A673 (cell line): Measurements from ENCODE around the gene ASB6. TPM values are rescaled to one million over a fixed set of nuclear protein-coding genes. Genes with fewer than 3 reads are reported as not detected.

Source experiments
- BruUV-seq: library from RNA; stranded (reverse); fragments of 400-500 nt; replicated peaks from 2 replicates; lab custom pipeline; 2021; lab: Mats Ljungman, UMichigan
- CTCF ChIA-PET: fragments of 300-600 bp; sonication (Branson Sonifier 250); formaldehyde crosslinking; loops from one replicate; lab custom pipeline; 2022; ENCODE audit warnings: antibody characterized with exemption; lab: Charles Lee
- POLR2A ChIA-PET: fragments of 300-600 bp; sonication (Branson Sonifier 250); formaldehyde crosslinking; loops from one replicate; lab custom pipeline; 2022; ENCODE audit warnings: antibody characterized with exemption; ENCODE audit not compliant: low non-redundant PET; lab: Charles Lee
- DNase-seq: peaks from one replicate; pipeline ENCODE4 v3.0.0-alpha.2; 2015; ENCODE audit warnings: low spot score
- H3K27ac ChIP-seq: fragments of 200-600 bp; sonication (generic); 2 replicates; pipeline ENCODE4 v1.5.1; 2016; ENCODE audit warnings: mixed run types, low read depth, mild to moderate bottlenecking, mixed read lengths, antibody characterized with exemption, low read length; ENCODE audit not compliant: poor library complexity, severe bottlenecking
- H3K27me3 ChIP-seq: fragments of 200-600 bp; sonication (generic); replicated peaks from 2 replicates; pipeline ENCODE4 v1.6.1; 2017; ENCODE audit warnings: mixed run types, low read depth, mild to moderate bottlenecking, mixed read lengths, antibody characterized with exemption, low read length; ENCODE audit not compliant: insufficient read depth, poor library complexity
- H3K36me3 ChIP-seq: fragments of 200-600 bp; sonication (generic); 2 replicates; pipeline ENCODE4 v1.6.1; 2016; ENCODE audit warnings: mixed run types, mild to moderate bottlenecking, mixed read lengths, antibody characterized with exemption, low read length; ENCODE audit not compliant: insufficient read depth, poor library complexity, severe bottlenecking
- H3K4me1 ChIP-seq: fragments of 200-600 bp; sonication (generic); 2 replicates; pipeline ENCODE4 v1.6.1; 2017; ENCODE audit warnings: mixed run types, mild to moderate bottlenecking, mixed read lengths, antibody characterized with exemption, low read length; ENCODE audit not compliant: insufficient read depth, poor library complexity, severe bottlenecking
- H3K4me3 ChIP-seq: fragments of 200-600 bp; sonication (generic); 2 replicates; pipeline ENCODE4 v1.5.1; 2016; ENCODE audit warnings: low read depth, mixed run types, mild to moderate bottlenecking, mixed read lengths, low read length; ENCODE audit not compliant: poor library complexity, severe bottlenecking
- H3K9me3 ChIP-seq: fragments of 200-600 bp; sonication (generic); 2 replicates; pipeline ENCODE4 v1.6.1; 2016; ENCODE audit warnings: mixed run types, low read depth, mild to moderate bottlenecking, mixed read lengths, antibody characterized with exemption, low read length; ENCODE audit not compliant: poor library complexity, severe bottlenecking
- CTCF ChIP-seq: fragments of 300-800, 200-600 bp; sonication (generic); conservative IDR thresholded peaks from 2 replicates; pipeline ENCODE4 v1.5.1; 2017; ENCODE audit warnings: low read depth, mild to moderate bottlenecking, antibody characterized with exemption, low read length, moderate library complexity, mixed read lengths
- EZH2 ChIP-seq: fragments of 200-600 bp; sonication (generic); IDR thresholded peaks from 2 replicates; pipeline ENCODE4 v1.6.1; 2017; ENCODE audit warnings: borderline replicate concordance, low read depth, mild to moderate bottlenecking, mixed read lengths, antibody characterized with exemption, low read length; ENCODE audit not compliant: poor library complexity, severe bottlenecking
- intact Hi-C: fragments of 100-400 bp; cut with micrococcal nuclease; formaldehyde crosslinking; loops from one replicate; pipeline ENCODE4 v1.10.0; 2022; ENCODE audit not compliant: unreplicated experiment
- total RNA-seq: library from RNA; stranded (reverse); gene quantifications from 2 replicates; pipeline ENCODE4 v1.2.3, GENCODE V29; 2021

Gene ASB6
- total RNA-seq, 1 experiment from 2014 or later = 36.5 TPM

DNA sequence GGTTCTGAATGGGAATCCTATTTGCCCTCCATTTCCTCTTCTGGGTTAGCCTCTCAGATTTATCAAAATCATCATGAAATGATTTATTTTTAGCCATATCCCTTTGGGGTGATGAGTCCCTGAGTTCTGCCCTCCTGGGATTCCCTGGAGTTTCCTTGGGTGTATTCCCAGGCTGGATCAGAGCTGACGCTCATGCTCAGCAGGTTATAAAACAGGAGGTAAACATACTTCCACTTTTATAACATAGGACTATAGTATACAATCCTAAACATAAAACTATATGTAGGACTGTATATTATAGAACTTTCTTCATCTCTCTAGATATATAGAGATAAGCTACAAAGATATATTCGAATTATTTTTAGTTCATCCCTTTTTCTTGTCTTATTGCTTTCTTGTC lies 19.1 kb upstream of the ASB6 start:
- intact Hi-C loops = no loop called here
- no peak for DNase-seq
- no peaks in the 10 kb centered on the region for H3K27me3 ChIP-seq
- no TSS peak for BruUV-seq
- H3K4me1 ChIP-seq = peaks cover 4% of the 10 kb centered on the region
- H3K9me3 ChIP-seq = no peaks in the 10 kb centered on the region
- ChIA-PET POLR2A (no interaction called here), CTCF (no interaction called here)
- H3K4me3 ChIP-seq = no peak overlapping the region
- no peaks in the 10 kb centered on the region for H3K36me3 ChIP-seq
- no peak overlapping the region for H3K27ac ChIP-seq
- TF ChIP-seq EZH2 (no peak), CTCF (no peak)

DNA sequence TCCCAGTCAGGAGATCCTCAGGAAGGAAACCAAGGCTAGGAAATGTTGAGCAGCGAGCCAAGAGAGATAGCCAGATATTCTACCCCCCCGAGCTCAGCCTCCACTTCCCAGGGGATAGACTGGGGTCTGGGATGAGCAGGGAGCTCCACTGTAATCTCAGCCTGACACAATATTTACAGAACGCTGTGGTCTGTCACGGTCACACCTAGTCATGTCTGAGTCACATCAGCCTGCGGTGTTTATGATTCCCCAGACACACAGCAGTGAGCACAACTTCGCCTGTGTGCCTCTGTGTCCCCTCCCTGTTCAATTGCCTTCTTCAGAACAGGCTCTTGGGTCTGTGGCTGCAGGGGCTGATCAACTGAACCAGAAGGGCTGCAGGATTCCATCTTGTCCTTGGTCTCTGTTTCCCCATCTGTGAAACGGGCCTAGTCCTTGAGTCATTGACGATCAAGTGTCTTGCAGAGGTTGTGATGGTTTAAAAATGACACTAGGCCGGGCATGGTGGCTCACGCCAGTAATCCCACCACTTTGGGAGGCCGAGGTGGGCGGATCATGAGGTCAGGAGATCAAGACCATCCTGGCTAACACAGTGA lies 14.9 kb upstream of the ASB6 start:
- BruUV-seq = no TSS peak
- intact Hi-C loops = no loop called here

GRCh38 chr9:129655696-129656095 lies 13.7 kb upstream of the ASB6 start:
- no TSS peak for BruUV-seq
- H3K27me3 ChIP-seq = no peaks in the 10 kb centered on the region
- intact Hi-C loops = no loop called here
- H3K27ac ChIP-seq = no peak overlapping the region
- ChIA-PET CTCF (interaction anchor here (0.5 to 0.6 kb wide), 2 partner anchors 30 to 71 kb away, joined by 3 to 16 read pairs; partner anchors contain the start of gene NTMT1), POLR2A (no interaction called here)
- TF ChIP-seq CTCF = no peak
- TF ChIP-seq EZH2 = no peak
- DNase-seq = no peak
- no peak overlapping the region for H3K4me3 ChIP-seq
- peaks cover 17% of the 10 kb centered on the region for H3K4me1 ChIP-seq
- H3K36me3 ChIP-seq = no peaks in the 10 kb centered on the region
- H3K9me3 ChIP-seq = no peaks in the 10 kb centered on the region

More for the DNA sequence above, 14.9 kb upstream of the ASB6 start:
- Histone ChIP-seq H3K36me3 (no peaks in the 10 kb centered on the region), H3K4me3 (no peak overlapping the region), H3K9me3 (no peaks in the 10 kb centered on the region), H3K27me3 (no peaks in the 10 kb centered on the region), H3K27ac (no peak overlapping the region), H3K4me1 (peaks cover 17% of the 10 kb centered on the region)
- ChIA-PET CTCF (interaction anchor here (0.7 kb wide), 1 partner anchor 129 kb away, joined by 3 read pairs; no protein-coding TSS in a partner anchor), POLR2A (no interaction called here)
- DNase-seq = no peak
- TF ChIP-seq CTCF = no peak
- no peak for TF ChIP-seq EZH2
